ENCODE results near the gene MGLL. TPM values are rescaled to one million over a fixed set of nuclear protein-coding genes. Genes with fewer than 3 reads are reported as not detected.
A peak's percentile ranks its signal among the peaks of the same experiment; 100 is the strongest.

The MGLL gene
- total and polyA plus RNA-seq, 2 donors from 2014 or later: 74.2 to 250 TPM

GRCh38 chr3:127675651-127676391 is 146.5 kb downstream of the MGLL start:
- no peak for TF ChIP-seq CTCF (IDR thresholded peaks at IDR 0.05; ENCODE audit: borderline replicate concordance, extremely low read depth, insufficient read depth)
- FAIRE-seq (no peak), DNase-seq (peak in 2 of 5 donors; percentile 36 to 71)
- Histone ChIP-seq H3K4me3 (ENCODE audit: low read length in 3 of 3) (no peak overlapping the region), H3K4me1 (ENCODE audit: control insufficient read depth in 2 of 3, insufficient read depth in 2 of 3, low read depth in 1 of 3, low read length in 3 of 3) (peaks cover 0 to 13% (median 5%) of the 10 kb centered on the region in 3 donors), H3K27ac (ENCODE audit: low read depth in 2 of 2, low read length in 2 of 2) (no peak overlapping the region), H3K36me3 (ENCODE audit: control insufficient read depth in 2 of 3, insufficient read depth in 3 of 3, low read length in 3 of 3) (no peaks in the 10 kb centered on the region), H3K9me3 (ENCODE audit: control insufficient read depth in 2 of 3, insufficient read depth in 1 of 3, low read length in 3 of 3) (no peaks in the 10 kb centered on the region), H3K27me3 (ENCODE audit: control insufficient read depth, insufficient read depth, low read length) (no peaks in the 10 kb centered on the region), H3K9ac (ENCODE audit: low read length in 3 of 3) (no peak overlapping the region)
- intact Hi-C loops (cut with DNase I): no loop called here

- Histone ChIP-seq H3K27ac (ENCODE audit: low read depth in 2 of 2, low read length in 2 of 2) (no peak overlapping the region), H3K4me3 (ENCODE audit: low read length in 3 of 3) (no peak overlapping the region), H3K36me3 (ENCODE audit: control insufficient read depth in 2 of 3, insufficient read depth in 3 of 3, low read length in 3 of 3) (no peaks in the 10 kb centered on the region), H3K27me3 (ENCODE audit: control insufficient read depth, insufficient read depth, low read length) (no peaks in the 10 kb centered on the region), H3K9ac (ENCODE audit: low read length in 3 of 3) (no peak overlapping the region), H3K9me3 (ENCODE audit: control insufficient read depth in 2 of 3, insufficient read depth in 1 of 3, low read length in 3 of 3) (no peaks in the 10 kb centered on the region), H3K4me1 (ENCODE audit: control insufficient read depth in 2 of 3, insufficient read depth in 2 of 3, low read depth in 1 of 3, low read length in 3 of 3) (peaks cover 0 to 13% (median 5%) of the 10 kb centered on the region in 3 donors)
- no peak for TF ChIP-seq CTCF (IDR thresholded peaks at IDR 0.05; ENCODE audit: borderline replicate concordance, extremely low read depth, insufficient read depth)
- DNase-seq (peak in 2 of 5 donors; percentile 33 to 58), FAIRE-seq (no peak)
- intact Hi-C loops (cut with DNase I): no loop called here
Observed at GRCh38 chr3:127674790-127675189, 147.5 kb downstream of the MGLL start.

- no peaks in the 10 kb centered on the region for H3K9me3 ChIP-seq (ENCODE audit: control insufficient read depth in 2 of 3, insufficient read depth in 1 of 3, low read length in 3 of 3)
- intact Hi-C loops (cut with DNase I): no loop called here
- TF ChIP-seq CTCF (IDR thresholded peaks at IDR 0.05; ENCODE audit: borderline replicate concordance, extremely low read depth, insufficient read depth): no peak
- no peaks in the 10 kb centered on the region for H3K36me3 ChIP-seq (ENCODE audit: control insufficient read depth in 2 of 3, insufficient read depth in 3 of 3, low read length in 3 of 3)
- FAIRE-seq (no peak), DNase-seq (peak in 2 of 5 donors; percentile 60 to 66)
- H3K27me3 ChIP-seq (ENCODE audit: control insufficient read depth, insufficient read depth, low read length): no peaks in the 10 kb centered on the region
- H3K4me1 ChIP-seq (ENCODE audit: control insufficient read depth in 2 of 3, insufficient read depth in 2 of 3, low read depth in 1 of 3, low read length in 3 of 3): peaks cover 0 to 13% (median 5%) of the 10 kb centered on the region in 3 donors
- no peak overlapping the region for H3K27ac ChIP-seq (ENCODE audit: low read depth in 2 of 2, low read length in 2 of 2)
- H3K4me3 ChIP-seq (ENCODE audit: low read length in 3 of 3): peak overlapping the region in 2 of 3 donors; percentile 14 to 66
- H3K9ac ChIP-seq (ENCODE audit: low read length in 3 of 3): peak overlapping the region in 1 of 3 donors; percentile 67
Observed at GRCh38 chr3:127674101-127674721, 148.1 kb downstream of the MGLL start.

Measured in kidney (tissue), 14 donors.